NCI-H2029 (cell line): ENCODE measurements around the gene CENPC.
A peak's percentile ranks its signal among the peaks of the same experiment; 100 is the strongest.

Source experiments
- DNase-seq: peaks from one replicate; lab custom pipeline; 2025; lab: John Stamatoyannopoulos, UW

Gene CENPC, protein sequence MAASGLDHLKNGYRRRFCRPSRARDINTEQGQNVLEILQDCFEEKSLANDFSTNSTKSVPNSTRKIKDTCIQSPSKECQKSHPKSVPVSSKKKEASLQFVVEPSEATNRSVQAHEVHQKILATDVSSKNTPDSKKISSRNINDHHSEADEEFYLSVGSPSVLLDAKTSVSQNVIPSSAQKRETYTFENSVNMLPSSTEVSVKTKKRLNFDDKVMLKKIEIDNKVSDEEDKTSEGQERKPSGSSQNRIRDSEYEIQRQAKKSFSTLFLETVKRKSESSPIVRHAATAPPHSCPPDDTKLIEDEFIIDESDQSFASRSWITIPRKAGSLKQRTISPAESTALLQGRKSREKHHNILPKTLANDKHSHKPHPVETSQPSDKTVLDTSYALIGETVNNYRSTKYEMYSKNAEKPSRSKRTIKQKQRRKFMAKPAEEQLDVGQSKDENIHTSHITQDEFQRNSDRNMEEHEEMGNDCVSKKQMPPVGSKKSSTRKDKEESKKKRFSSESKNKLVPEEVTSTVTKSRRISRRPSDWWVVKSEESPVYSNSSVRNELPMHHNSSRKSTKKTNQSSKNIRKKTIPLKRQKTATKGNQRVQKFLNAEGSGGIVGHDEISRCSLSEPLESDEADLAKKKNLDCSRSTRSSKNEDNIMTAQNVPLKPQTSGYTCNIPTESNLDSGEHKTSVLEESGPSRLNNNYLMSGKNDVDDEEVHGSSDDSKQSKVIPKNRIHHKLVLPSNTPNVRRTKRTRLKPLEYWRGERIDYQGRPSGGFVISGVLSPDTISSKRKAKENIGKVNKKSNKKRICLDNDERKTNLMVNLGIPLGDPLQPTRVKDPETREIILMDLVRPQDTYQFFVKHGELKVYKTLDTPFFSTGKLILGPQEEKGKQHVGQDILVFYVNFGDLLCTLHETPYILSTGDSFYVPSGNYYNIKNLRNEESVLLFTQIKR

DNA sequence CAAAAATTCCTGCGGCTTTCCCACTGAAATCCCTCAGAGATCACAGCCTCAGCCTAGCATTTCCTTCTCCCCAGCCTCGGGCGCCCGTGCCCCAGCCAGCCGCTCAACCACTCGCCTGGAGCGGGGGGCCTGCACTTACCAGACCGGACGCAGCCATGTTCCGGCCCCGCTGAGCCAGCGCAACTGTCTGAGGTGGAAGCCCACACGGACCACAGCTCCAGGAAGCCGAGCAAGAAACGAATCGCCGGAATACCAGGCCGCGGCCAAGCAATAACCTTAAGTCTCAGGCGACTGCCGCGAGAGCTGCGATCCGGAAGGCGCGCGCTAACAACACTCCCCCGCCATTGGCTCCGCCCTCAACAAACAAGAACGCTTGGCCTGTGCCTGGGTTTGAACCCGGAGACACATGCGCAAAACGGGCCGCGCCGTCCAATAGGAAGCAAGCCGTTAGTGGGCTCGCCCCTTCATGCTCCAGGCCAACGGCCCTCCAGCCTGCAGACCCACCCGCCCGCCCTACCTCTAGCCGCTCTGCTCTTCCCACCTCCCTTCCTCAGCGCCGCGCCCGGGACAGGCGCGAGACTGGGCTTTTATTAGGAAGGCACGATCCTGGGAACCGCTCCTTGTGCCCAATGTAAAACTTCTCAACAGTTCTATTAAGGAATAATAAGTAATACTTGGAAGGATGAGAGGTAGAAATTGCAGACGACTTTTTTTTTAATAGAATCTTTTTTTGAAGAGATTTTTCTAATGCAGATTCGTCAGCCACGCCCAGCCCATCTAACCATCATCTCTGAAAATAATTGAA, at the start of gene CENPC:
CENPC (minus strand) TSS at position 305 of the 805 bp plus-strand sequence; CDS start at position 157, 148 bp downstream.
- peak; percentile 95 for DNase-seq

DNA sequence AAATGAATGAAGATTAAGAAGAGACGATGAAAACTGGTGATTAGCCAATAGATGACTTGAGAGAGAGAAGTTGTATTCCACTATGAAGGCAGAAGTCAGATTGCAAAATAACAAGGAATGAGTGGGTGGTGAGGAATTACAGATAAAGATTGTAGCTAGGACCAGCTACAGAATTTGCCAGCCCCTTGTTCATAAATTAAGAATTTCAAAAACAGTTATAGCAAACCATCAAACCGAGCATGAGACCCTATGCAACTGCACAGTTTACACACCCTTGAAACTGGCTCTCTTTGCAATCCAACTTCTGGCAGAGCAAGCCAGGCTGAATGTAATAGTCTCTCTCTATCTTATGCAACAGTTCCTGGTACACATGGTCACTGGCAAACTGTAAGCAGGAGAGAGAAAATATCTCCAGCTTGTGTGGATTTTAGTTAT, 48.5 kb upstream of the CENPC start:
- no peak for DNase-seq

DNA sequence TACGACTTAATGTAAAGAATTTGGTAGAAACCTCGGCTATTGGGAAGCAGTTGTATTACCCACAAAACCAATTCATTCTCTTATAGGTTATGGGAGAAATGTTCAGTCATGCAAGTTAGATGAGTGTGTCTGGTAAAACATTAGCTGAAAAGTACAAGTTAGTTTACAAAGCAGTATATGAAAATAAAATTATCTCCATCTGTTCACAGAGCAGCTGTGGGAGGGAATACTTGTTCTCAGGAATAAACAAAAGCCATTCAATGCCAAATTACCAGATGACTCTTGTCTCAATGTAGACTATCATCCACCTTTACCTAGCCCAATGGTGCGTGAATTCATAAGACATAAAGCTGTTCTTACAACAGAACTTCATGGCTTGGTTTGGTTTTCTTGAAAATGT, 41.9 kb upstream of the CENPC start:
- DNase-seq = no peak

DNA sequence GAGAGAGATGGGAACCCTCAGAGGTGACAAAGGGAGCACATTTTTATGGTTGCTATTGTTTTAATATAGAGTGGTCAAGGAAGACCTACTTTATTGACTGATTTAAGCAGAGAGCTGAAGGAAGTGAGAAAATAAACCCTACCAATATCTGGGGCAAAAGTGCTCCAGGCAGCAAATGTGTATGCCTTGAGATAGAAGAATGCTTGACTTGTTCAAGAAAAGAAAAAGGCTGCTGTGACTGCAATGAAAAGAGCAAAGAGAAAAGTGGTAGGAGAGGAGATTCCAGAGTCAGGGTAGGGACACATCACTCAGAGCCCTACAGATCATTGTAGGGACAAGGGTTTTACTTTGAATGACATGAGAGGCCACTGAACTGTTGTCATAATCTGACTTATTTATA, 39.2 kb upstream of the CENPC start:
- no peak for DNase-seq

DNA sequence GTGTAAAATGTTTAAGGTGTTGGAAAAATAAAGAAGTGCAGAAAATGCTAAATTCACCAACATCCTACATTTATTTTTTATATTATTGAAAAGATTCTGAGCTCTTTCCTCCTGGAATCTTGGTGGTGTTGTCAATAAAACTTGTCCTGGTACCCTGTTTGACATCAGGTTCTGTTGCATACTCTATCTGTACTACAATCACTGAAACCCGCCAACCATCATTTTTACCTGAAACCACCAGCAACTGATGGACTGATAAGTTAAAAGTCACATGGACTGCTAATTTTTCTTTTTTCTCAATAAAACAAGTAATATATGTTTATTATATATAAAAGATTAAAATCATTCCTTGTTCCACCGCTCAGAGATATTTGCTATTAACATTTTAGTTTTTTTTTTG, 36.6 kb upstream of the CENPC start:
- no peak for DNase-seq

DNA sequence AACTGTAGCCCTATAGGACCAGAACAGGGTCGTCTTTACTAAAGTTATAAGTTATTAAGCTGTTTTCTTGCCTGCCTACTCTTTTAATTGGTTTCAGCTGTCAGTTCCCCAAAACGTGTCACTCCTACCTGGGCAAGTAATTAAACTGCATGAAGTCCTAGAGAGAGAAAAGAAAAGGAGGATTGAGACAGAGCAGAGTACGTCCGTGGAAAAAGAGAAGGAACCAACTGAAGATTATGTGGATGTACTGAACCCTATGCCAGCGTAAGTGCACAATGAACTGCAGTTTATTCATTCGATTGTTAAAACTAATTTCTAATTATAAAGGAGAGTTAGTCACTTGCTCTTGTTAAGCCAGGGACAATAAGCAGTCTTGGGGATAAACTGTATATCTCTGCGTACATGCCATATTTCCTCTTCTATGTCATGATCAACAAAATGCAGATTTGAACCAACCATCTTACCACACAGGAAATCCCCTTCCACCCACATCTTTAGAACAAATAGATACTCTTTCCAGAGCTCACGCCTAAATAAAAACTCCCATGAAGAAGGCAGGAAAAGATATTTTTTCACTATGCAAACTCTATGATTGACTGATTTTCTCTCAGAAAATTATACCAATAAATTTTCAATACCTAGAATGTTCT, 36.0 kb upstream of the CENPC start:
- DNase-seq = no peak

DNA sequence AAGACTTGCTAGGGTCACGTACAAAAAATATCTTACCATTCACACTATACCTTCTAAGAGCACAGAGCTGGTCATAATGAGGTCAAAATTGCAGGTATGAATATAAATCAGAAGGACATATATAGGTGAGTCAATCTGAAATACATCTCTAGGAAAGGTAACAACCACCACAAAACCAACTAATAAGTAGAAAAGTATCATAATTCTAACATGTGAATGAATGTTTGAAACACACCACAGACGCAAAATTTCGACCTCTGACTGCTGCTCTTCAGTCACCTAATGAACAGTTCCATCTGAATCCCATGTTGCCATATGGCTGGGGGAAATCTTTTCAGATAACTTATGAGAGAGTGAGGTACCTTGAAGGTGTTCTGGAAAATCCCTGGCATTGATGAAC, 35.3 kb upstream of the CENPC start:
- no peak for DNase-seq

DNA sequence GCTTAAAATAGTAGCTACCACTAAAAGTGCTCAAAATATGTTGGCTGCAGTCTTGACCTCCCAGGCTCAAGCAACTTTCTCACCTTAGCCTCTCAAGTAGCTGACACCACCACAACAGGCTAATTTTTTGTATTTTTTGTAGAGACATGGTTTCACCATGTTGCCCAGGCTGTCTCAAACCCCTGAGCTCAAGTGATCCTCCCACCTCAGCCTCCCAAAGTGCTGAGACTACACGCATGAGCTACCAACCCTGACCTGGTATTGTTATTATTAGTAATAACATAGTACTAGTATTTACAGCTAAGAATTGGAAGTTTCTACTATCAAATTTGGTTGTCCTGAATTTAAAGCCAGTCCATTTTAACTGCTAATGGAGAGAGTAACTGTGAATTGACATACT, 31.2 kb upstream of the CENPC start:
- DNase-seq = no peak

DNA sequence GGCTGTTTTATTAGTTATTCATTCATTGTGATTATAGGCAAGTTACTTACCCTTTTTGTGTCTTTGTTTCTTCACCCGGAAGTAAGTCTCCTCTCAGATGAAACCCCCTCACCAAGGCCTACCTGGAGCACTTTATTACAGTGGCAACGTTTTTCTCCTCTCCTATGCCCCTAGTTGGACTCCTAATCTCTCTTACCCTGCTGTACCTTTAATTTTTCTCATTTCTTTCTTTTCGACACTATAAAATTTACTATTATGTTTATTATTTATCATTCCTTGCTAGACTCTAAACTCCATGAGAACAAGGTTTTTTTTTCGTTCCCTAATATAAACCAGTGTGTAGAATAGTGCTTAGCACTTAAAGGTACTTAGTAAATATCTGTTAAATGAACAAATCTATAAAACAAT, 30.8 kb upstream of the CENPC start:
- DNase-seq = peak; percentile 51

DNA sequence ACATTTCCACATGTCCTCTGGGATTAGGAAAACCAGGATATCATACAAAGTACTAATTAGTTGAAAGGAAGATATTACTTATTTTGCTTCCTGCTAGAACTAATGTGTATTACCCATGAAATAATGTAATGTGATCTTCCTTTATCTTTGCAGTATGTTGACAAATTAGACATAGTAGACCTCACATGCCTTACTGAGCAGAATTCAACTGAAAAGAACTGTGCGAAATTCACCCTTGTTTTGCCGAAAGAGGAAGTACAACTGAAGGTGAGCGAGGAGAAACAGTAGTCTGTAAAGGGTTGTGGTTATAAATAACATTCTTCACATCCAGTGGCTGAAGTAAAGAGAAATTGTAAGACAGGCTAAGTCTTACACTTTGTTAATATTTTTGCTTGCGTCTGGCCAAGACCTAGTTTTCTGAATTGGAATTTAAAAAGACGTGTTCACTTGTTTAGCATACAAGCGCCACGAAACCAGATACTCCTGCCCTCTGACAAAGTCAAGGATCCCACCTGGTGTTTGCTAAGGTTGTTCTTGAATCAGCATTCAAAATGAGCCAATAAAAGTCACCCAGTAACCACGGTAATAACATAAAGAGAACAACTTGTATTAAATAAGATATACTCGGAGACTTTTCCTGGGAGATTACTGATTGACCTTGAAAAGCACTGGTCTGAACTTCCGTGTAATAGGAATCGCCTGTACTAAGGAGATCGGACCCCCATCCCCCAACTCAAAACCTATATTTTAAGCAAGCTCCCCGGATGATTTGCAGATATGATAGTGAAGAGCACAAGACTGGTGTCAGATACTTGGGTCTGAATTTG, 30.1 kb upstream of the CENPC start:
- DNase-seq = peak; percentile 93

DNA sequence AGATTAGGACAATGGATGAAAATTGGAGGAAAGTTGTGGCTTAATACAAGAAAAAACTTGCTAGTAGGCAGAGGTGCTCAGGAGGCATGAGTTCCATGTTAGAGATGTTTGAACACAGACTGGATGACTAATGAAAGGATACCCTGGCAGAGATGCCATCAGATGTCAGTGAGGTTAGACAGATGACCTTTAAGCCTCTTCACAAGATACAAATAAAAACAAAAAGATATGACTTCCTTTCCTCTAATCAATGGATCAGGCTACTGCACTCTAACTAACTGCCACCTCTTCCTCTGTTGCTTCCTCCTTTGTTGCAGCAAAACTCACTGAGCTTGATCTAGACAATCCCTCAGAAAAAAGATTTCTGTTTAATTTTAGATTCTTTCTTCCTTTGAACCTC, 27.9 kb upstream of the CENPC start:
- no peak for DNase-seq

DNA sequence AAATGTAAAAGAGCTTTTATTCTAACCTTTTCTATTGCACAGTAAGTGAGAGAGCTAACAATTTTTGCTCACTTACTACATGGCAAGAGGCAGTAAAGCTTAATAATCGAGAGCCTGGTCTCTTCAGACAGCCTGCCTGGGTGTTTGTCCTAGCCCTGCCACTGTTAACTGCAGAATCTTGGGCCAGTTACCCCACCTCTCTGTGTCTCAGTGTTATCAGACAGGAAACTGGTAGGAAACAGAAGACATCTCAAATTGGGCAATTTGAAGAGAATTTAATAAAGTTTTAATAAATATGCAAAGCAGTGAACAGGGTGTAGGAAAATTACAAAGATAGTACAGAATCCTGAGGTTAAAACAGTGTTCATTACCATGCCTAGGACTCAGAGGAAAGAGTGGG, 26.7 kb upstream of the CENPC start:
- no peak for DNase-seq

DNA sequence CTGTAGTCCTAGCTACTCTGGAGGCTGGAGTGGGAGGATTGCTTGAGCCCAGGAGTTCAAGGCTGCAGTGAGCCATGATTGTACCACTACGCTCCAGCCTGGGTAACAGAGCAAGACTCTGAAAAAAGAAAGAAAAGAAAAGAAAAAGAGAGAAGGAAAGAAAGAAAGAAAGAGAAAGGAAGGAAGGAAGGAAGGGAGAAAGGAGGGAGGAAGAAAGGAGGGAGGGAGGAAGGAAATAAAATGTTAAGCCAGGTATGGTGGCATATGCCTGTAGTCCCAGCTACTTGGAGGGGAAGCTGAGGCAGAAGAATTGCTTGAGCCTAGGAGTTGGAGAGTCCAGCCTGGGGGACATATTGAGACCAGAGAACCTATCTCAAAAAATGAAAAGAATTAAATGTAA, 25.2 kb upstream of the CENPC start:
- DNase-seq = no peak

DNA sequence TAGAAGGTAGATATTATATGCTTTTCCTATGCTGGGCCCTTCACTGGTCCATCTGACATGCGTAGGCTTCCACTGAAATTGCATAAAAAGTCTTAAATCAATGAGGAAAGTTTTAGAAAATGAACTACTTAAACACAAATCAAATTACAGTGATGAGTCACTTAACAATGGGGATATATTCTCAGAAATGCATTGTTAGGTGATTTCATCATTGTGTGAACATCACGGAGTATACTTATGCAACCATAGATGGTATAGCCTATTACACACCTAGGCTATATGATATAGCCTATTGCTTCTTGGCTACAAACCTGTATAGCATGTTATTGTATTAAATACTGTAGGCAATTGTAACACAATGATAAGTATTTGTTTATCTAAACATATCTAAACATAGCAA, 23.5 kb upstream of the CENPC start:
- DNase-seq = no peak

DNA sequence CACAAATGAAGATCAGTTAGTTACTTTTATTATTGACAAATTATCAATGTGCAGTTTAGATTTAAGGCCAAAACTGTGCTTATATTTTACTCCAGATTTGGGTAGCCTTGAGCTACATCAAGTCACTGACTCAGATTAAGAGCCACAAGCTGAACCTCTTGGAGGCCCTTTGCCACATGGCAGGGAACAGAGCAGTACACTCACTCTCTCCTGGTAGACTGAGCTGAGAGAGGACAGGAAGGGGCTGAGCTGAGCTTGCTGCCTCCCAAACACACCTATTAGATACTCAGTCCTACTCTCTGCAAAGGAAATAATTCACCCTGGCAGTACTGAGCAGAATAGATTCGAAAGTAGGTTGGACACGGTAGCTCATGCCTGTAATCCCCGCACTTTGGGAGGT, 21.0 kb upstream of the CENPC start:
- no peak for DNase-seq

DNA sequence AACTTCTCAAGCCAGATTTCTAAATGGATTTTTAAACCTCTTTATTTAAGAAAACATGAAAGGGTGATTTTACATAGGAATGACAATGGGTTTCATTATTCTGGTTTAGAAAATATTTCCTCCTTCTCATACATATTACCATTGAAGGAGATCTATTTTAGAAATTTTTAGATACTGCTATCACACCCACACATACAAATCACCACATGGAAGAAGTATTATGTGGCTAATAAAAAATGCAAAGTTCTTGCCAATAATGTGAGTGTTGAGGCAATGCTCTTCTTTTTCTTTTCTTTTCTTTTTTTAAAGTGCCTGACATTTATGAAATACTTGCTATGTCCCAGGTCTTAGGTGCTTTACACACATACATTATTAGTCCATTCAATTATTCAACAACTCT, 20.0 kb upstream of the CENPC start:
- no peak for DNase-seq

DNA sequence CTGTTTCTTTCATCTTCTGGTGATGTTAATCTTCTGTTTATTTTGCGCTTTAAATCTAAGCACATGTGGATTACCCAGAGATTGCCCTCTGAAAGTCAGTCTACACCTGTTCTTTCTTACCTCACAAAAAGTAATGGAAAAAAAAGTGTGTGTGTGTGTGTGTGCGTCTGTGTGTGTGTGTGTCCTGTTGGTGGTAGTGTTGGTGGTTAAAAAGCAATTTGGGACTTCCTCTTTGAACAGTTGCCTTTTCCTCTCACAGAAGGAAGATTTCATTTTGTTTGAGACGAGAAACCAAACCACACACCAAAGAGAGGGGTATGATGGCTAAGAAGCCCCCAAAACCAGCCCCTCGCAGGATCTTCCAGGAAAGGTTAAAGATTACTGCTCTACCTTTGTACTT, 13.2 kb upstream of the CENPC start, which contains the start of gene STAP1:
STAP1 (plus strand) TSS at position 235 of the 400 bp plus-strand sequence; CDS start at position 318, 83 bp downstream.
- DNase-seq = no peak

DNA sequence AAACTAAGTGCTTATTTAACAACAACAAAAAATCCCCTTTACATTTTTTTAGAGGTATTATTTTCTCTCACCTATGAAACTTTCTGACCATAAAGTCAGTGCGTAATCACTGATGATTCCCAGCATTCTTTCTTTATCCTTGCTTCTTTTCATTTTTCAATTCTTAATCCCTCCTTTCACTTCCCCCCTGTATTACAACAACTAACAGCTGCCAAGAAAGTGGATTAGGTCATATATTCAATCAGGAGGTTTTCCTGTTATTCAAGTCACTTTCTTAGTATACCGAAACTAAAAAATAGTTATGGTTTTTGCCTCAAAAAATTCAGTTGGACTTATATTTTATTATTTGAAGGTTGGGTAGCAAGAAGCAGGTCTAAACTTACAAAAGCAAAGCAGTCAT, 11.1 kb upstream of the CENPC start:
- DNase-seq = no peak

DNA sequence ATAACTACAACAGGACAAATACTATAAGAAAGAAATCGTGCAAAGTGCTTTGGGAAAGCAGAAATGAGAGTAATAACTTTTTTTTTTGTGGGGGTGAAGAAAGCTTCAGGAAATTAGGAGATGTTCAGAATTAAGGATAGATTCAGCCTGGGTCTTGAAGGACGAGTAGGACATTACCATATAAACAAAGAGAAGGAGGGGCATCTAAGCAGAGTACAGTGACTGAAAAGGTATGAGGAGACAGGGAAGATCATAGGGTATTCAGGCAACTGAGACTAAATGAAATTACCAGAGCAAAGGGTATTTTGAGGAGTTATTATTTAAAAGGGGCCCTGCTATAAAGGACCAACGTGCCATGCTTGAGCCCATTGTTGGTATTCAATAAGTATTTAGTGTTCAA, 10.1 kb upstream of the CENPC start:
- no peak for DNase-seq

DNA sequence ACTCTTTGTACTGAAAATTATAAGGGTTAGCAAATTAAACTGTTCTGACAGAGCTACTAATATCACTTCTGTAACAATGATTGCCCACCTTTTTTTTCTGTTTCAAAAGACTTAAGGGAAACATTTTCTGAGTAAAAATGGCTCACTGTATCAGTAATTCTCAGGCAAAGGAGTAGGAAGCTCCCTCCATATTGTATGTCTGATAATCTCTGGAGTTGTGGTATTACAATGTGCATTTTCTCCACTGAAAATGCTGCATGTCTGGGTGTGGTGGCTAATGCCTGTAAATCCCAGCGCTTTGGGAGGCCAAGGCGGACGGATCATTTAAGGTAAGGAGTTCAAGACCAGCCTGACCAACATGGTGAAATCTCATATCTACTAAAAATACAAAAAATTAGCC, 8.8 kb upstream of the CENPC start:
- no peak for DNase-seq
